ENCODE data around the gene PPP3CA.
A peak's percentile ranks its signal among the peaks of the same experiment; 100 is the strongest.

Gene PPP3CA

DNA sequence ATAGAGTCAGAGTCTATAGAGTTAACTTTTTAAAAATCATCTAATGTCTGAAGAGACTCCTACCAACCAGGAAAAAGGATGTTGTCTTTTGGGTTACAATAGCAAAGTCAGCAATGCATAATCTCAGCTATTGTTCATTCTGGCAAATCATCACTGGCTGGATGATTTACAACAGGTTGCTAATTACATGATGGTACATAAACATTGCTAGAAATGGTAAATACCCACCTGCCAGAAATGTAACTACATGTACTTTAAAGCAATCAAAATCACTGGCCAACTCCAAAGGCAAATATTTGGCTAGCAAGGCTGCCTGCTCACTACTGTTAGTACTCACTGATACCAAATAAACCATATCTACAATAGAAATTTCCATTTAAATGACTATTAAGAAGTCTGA, 91.1 kb downstream of the PPP3CA start:
- Histone ChIP-seq H3K4me3 (ENCODE audit: low read length) (no peak overlapping the region), H3F3A (ENCODE audit: insufficient read depth, low read length) (peaks cover 28% of the 10 kb centered on the region), H3K79me2 (ENCODE audit: low read length) (peaks cover 64% of the 10 kb centered on the region), H3K9me3 (replicated peaks; ENCODE audit: insufficient read depth, low read length) (no peaks in the 10 kb centered on the region), H3K4me1 (ENCODE audit: low read length) (peaks cover 51% of the 10 kb centered on the region), H3K4me2 (ENCODE audit: low read depth, low read length) (no peak overlapping the region), H4K20me1 (ENCODE audit: insufficient read depth, low read length) (no peaks in the 10 kb centered on the region), H3K27me3 (replicated peaks; ENCODE audit: insufficient read depth, low read length) (peaks cover 6% of the 10 kb centered on the region; the same call in 1 of the 2 replicates), H3K9ac (ENCODE audit: low read length) (no peak overlapping the region), H3K36me3 (replicated peaks; ENCODE audit: insufficient read depth, low read length) (no peaks in the 10 kb centered on the region), H3K27ac (ENCODE audit: low read length) (no peak overlapping the region), H2AFZ (ENCODE audit: low read length) (no peak overlapping the region), H3K9me2 (replicated peaks; ENCODE audit: insufficient read depth, low read length) (no peaks in the 10 kb centered on the region)
- TF ChIP-seq, protein P1, sequence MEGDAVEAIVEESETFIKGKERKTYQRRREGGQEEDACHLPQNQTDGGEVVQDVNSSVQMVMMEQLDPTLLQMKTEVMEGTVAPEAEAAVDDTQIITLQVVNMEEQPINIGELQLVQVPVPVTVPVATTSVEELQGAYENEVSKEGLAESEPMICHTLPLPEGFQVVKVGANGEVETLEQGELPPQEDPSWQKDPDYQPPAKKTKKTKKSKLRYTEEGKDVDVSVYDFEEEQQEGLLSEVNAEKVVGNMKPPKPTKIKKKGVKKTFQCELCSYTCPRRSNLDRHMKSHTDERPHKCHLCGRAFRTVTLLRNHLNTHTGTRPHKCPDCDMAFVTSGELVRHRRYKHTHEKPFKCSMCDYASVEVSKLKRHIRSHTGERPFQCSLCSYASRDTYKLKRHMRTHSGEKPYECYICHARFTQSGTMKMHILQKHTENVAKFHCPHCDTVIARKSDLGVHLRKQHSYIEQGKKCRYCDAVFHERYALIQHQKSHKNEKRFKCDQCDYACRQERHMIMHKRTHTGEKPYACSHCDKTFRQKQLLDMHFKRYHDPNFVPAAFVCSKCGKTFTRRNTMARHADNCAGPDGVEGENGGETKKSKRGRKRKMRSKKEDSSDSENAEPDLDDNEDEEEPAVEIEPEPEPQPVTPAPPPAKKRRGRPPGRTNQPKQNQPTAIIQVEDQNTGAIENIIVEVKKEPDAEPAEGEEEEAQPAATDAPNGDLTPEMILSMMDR (IDR thresholded peaks at IDR 0.05; ENCODE audit: low read length) = no peak
- TF ChIP-seq EZH2phosphoT487 (IDR thresholded peaks at IDR 0.05; ENCODE audit: low read length) (no peak), EZH2 (optimal IDR thresholded peaks at IDR 0.05; ENCODE audit: low read depth, low read length) (no peak)
- no peak for DNase-seq

- DNase-seq = no peak
- H3K36me3 ChIP-seq (replicated peaks; ENCODE audit: insufficient read depth, low read length) = no peaks in the 10 kb centered on the region
- H3K9ac ChIP-seq (ENCODE audit: low read length) = no peak overlapping the region
- H3K4me3 ChIP-seq (ENCODE audit: low read length) = no peak overlapping the region
- H3K4me2 ChIP-seq (ENCODE audit: low read depth, low read length) = no peak overlapping the region
- H3K79me2 ChIP-seq (ENCODE audit: low read length) = peaks cover 58% of the 10 kb centered on the region
- H4K20me1 ChIP-seq (ENCODE audit: insufficient read depth, low read length) = no peaks in the 10 kb centered on the region
- H2AFZ ChIP-seq (ENCODE audit: low read length) = no peak overlapping the region
- peaks cover 20% of the 10 kb centered on the region for H3F3A ChIP-seq (ENCODE audit: insufficient read depth, low read length)
- no peaks in the 10 kb centered on the region for H3K9me2 ChIP-seq (replicated peaks; ENCODE audit: insufficient read depth, low read length)
- H3K27me3 ChIP-seq (replicated peaks; ENCODE audit: insufficient read depth, low read length) = no peaks in the 10 kb centered on the region
- no peaks in the 10 kb centered on the region for H3K9me3 ChIP-seq (replicated peaks; ENCODE audit: insufficient read depth, low read length)
- H3K4me1 ChIP-seq (ENCODE audit: low read length) = peaks cover 40% of the 10 kb centered on the region
- no peak overlapping the region for H3K27ac ChIP-seq (ENCODE audit: low read length)
- TF ChIP-seq EZH2 (optimal IDR thresholded peaks at IDR 0.05; ENCODE audit: low read depth, low read length) = no peak
- TF ChIP-seq, protein P1 (IDR thresholded peaks at IDR 0.05; ENCODE audit: low read length) = no peak
- no peak for TF ChIP-seq EZH2phosphoT487 (IDR thresholded peaks at IDR 0.05; ENCODE audit: low read length)
Measured at GRCh38 chr4:101254776-101255175, 92.5 kb downstream of the PPP3CA start.

GRCh38 chr4:101253121-101253520, 94.2 kb downstream of the PPP3CA start:
- Histone ChIP-seq H3K27ac (ENCODE audit: low read length) (peak overlapping the region; percentile 10; the same call in 1 of the 2 replicates), H3K79me2 (ENCODE audit: low read length) (peaks cover 46% of the 10 kb centered on the region), H3K4me3 (ENCODE audit: low read length) (no peak overlapping the region), H3K9me3 (replicated peaks; ENCODE audit: insufficient read depth, low read length) (no peaks in the 10 kb centered on the region), H3K36me3 (replicated peaks; ENCODE audit: insufficient read depth, low read length) (no peaks in the 10 kb centered on the region), H3K9me2 (replicated peaks; ENCODE audit: insufficient read depth, low read length) (no peaks in the 10 kb centered on the region), H2AFZ (ENCODE audit: low read length) (no peak overlapping the region), H3K4me2 (ENCODE audit: low read depth, low read length) (peak overlapping the region; percentile 30; the same call in 1 of the 2 replicates), H3K27me3 (replicated peaks; ENCODE audit: insufficient read depth, low read length) (no peaks in the 10 kb centered on the region), H3K4me1 (ENCODE audit: low read length) (peaks cover 24% of the 10 kb centered on the region), H3F3A (ENCODE audit: insufficient read depth, low read length) (peaks cover 7% of the 10 kb centered on the region; the same call in 1 of the 2 replicates), H3K9ac (ENCODE audit: low read length) (no peak overlapping the region), H4K20me1 (ENCODE audit: insufficient read depth, low read length) (no peaks in the 10 kb centered on the region)
- TF ChIP-seq EZH2phosphoT487 (IDR thresholded peaks at IDR 0.05; ENCODE audit: low read length) (no peak), EZH2 (optimal IDR thresholded peaks at IDR 0.05; ENCODE audit: low read depth, low read length) (no peak)
- TF ChIP-seq, protein P1 (IDR thresholded peaks at IDR 0.05; ENCODE audit: low read length) = no peak
- DNase-seq = no peak

All from MM.1S (cell line).